Motor neuron (in vitro differentiated cells): ENCODE results near the gene IRAK2. TPM values are rescaled to one million over a fixed set of nuclear protein-coding genes. Genes with fewer than 3 reads are reported as not detected.
"Not testable (repeated sequence)": the region's sequence is repeated elsewhere in the genome, so short reads cannot be mapped to it uniquely, and the experiment has no call there.

ENCODE experiments used
- ATAC-seq, 8 experiments: fragments of 200-7000 bp; cut with Tn5 transposase; replicated peaks in 6 of 8; 2 replicates each; pipeline ENCODE4 v1.8.0; 2021; ENCODE audit warnings: mild to moderate bottlenecking in 8 of 8, moderate library complexity in 8 of 8
- H3K27ac ChIP-seq, 2 donors: fragments of 250-450 bp; sonication (Bioruptor Pico); 2 replicates each; pipeline ENCODE4 v1.9.0; 2021; ENCODE audit warnings: antibody characterized with exemption in 2 of 2, mild to moderate bottlenecking in 2 of 2, moderate library complexity in 1 of 2
- H3K4me1 ChIP-seq, 2 donors: fragments of 250-450 bp; sonication (Bioruptor Pico); replicated peaks in 1 of 2; 2 replicates each; pipeline ENCODE4 v1.6.1; 2021; ENCODE audit warnings: antibody characterized with exemption in 2 of 2, mild to moderate bottlenecking in 2 of 2, moderate library complexity in 1 of 2
- H3K4me3 ChIP-seq, 5 donors: fragments of 250-450 bp; sonication (Bioruptor Pico); 2 replicates each; pipeline ENCODE4 v1.9.0; 2021; ENCODE audit warnings: antibody characterized with exemption in 5 of 5, mild to moderate bottlenecking in 5 of 5, moderate library complexity in 4 of 5
- WGBS, 10 experiments: fragments of 450-650 bp; shearing (Covaris generic); methylation state at CpG; one replicate each; pipeline ENCODE4 v1.0.0; 2022; 5-methylcytosine and 5-hydroxymethylcytosine counted together
- in situ Hi-C, 9 experiments: fragments of 400-800 bp; cut with MboI; loops; one replicate each; pipeline ENCODE4 v1.15.0; 2021; ENCODE audit warnings: low sequenced_read_pairs in 9 of 9, low pct_unique_long_range_greater_than_20kb in 2 of 9; ENCODE audit not compliant: unreplicated experiment in 9 of 9
- total RNA-seq, 8 experiments: library from RNA; unstranded; fragments of 300-600 nt; gene quantifications; 2 replicates each; pipeline versions ENCODE4 v1.2.3 to v1.2.4, GENCODE V29; 2022

The IRAK2 gene, protein sequence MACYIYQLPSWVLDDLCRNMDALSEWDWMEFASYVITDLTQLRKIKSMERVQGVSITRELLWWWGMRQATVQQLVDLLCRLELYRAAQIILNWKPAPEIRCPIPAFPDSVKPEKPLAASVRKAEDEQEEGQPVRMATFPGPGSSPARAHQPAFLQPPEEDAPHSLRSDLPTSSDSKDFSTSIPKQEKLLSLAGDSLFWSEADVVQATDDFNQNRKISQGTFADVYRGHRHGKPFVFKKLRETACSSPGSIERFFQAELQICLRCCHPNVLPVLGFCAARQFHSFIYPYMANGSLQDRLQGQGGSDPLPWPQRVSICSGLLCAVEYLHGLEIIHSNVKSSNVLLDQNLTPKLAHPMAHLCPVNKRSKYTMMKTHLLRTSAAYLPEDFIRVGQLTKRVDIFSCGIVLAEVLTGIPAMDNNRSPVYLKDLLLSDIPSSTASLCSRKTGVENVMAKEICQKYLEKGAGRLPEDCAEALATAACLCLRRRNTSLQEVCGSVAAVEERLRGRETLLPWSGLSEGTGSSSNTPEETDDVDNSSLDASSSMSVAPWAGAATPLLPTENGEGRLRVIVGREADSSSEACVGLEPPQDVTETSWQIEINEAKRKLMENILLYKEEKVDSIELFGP
- 1 to 10 TPM in 5 of 8 experiments, under 1 TPM in 3; 0.63 to 2.5 (median 1.7) TPM for total RNA-seq

DNA sequence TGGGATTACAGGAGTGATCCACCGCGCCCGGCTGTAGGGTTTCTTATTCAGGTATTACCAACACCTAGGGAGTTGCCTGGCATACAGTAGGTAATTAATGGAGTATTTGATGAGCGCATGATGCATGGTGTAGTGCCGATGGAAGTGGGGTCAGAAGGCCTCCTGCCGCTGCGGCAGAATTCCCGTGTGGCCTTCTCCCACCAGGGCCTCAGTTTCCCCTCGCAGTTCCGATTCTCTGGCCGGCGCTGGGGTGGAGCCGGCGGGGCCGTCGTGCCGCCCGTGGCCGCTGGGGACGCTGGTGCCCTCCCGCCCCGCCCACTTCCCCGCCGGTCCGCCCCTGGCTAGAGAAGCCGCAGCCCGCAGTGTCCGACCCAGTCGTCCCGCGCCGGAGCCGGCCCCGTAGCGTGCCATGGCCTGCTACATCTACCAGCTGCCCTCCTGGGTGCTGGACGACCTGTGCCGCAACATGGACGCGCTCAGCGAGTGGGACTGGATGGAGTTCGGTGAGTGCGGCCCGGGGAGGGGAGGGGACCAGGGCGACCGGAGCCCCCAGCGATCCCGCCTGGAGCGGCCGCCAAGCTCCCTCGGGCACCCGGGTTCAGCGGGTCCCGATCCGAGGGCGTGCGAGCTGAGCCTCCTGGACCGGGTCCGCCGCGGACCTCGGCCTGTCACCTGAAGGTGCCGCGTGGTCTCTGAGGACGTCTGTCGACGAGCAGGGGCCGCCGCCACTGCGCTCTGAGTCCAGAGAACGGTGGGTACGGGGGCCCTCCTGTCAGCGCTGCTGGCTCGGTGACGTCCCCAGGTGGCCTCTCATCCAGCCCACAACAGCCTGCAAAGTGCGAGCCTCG is at the start of gene IRAK2:
TSS of gene IRAK2 (plus strand) at position 374 of the 848 bp plus-strand sequence. CDS start at position 410, 36 bp downstream.
- in situ Hi-C loops: no loop called here
- WGBS, 10 experiments: 0 to 62% (median 24%) methylated on average over 2 to 4 of the region's 76 CpGs; no CpG with 5 or more reads in 7 of the 10 experiments
- Histone ChIP-seq H3K4me1 (no peaks in the 10 kb centered on the region), H3K27ac (no peak within 1 kb of the TSS), H3K4me3 (peak within 1 kb of the TSS; percentile 56 to 90 (median 62))
- peak; percentile 83 to 95 (median 94) for ATAC-seq

DNA sequence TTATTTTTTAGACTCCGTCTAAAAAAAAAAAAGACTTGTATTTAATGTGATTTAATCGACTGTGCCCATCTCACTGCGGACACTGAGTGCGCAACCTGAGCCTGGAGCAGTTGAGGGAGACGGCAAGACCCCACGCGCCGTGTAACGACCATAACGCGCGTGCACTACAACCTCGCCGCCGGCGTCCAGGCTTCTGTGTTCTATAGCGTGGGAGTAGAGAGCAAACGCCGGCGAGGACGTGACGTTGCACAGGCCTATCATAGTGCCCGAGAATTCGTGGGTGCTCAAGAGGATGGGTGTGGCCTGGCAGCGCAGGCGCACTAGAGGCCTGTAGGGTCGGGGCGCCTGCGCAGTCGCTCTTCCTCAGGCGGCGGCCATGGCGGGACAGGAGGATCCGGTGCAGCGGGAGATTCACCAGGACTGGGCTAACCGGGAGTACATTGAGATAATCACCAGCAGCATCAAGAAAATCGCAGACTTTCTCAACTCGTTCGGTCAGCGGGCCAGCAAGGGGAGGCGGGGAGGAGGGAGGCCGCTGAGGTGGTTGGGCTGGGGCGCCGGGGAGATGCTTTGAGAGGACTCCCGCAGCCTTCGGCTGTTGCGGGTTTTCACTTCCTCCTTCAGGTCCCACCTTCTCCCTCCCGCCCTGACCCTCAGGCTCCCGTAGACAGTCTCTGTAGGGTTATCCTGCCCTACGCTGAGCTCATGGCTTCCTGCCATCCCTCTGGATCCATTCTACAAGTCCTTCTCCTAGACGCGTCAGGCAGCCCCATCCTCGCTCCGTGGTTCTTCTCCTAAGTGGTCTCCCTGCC is 49.2 kb upstream of the IRAK2 start, which contains the start of gene BRK1:
TSS of gene BRK1 (plus strand) at position 350 of the 812 bp plus-strand sequence. CDS start at position 377, 27 bp downstream.
- 0 to 4% (median 2%) methylated on average over 1 to 29 of the region's 54 CpGs; no CpG with 5 or more reads in 1 of the 10 experiments for WGBS, 10 experiments
- H3K4me3 ChIP-seq: peak within 1 kb of the TSS; percentile 52 to 83 (median 66)
- peaks cover 13% of the 10 kb centered on the region in 2 donors for H3K4me1 ChIP-seq
- ATAC-seq: peak; percentile 92 to 99 (median 99)
- H3K27ac ChIP-seq: peak within 1 kb of the TSS; percentile 79 to 91
- in situ Hi-C loops: no loop called here

DNA sequence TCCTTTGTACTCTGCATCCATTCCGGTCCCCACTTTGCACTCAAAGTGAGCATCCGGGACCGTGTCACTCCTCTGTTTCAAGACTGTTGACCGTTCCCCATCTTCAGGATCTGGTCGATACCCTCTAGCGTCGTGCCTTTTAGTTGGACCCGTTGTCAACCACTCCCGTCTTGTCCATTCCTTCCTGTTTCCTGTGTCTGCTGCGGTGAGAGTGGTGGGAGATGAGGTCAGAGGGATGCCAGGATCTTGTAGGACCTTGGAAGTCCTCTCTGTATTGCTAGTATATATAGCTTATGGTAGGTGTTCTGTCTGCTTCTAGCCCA is 48.6 kb upstream of the IRAK2 start:
- in situ Hi-C loops: no loop called here
- peak overlapping the region; percentile 57 to 91 for H3K27ac ChIP-seq

DNA sequence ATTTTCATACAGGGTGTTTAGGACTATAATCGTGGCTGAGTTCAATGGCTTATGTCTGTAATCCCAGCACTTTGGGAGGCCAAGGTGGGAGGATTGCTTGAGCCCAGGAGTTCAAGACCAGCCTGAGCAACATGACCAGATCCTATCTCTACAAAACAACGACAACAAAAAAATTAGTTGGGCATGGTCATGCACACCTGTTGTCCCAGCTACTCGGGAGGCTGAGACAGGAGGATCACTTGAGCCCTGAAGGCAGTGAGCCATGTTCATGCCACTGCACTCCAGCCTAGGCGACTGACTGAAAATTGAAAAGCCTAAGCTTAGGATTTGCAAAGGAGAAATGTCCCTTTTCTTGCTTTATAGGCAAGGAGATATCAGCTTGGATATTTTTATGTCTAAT is 47.8 kb upstream of the IRAK2 start:
- in situ Hi-C loops: no loop called here
- H3K4me1 ChIP-seq: peaks cover 13% of the 10 kb centered on the region in 2 donors
- peak overlapping the region in 3 of 5 donors; percentile 52 to 83 (median 66) for H3K4me3 ChIP-seq
- 57 to 100% (median 92%) methylated on average over 1 to 4 of the region's 4 CpGs; no CpG with 5 or more reads in 1 of the 10 experiments for WGBS, 10 experiments
- no peak overlapping the region for H3K27ac ChIP-seq
- no peak for ATAC-seq

More for the DNA sequence above, 48.6 kb upstream of the IRAK2 start:
- 0 to 2% (median 0%) methylated on average over 1 to 9 of the region's 10 CpGs; no CpG with 5 or more reads in 6 of the 10 experiments for WGBS, 10 experiments
- Histone ChIP-seq H3K4me3 (peak overlapping the region; percentile 52 to 83 (median 66)), H3K4me1 (peaks cover 13% of the 10 kb centered on the region in 2 donors)
- peak in 6 of 8 experiments; percentile 4 to 45 (median 23) for ATAC-seq

DNA sequence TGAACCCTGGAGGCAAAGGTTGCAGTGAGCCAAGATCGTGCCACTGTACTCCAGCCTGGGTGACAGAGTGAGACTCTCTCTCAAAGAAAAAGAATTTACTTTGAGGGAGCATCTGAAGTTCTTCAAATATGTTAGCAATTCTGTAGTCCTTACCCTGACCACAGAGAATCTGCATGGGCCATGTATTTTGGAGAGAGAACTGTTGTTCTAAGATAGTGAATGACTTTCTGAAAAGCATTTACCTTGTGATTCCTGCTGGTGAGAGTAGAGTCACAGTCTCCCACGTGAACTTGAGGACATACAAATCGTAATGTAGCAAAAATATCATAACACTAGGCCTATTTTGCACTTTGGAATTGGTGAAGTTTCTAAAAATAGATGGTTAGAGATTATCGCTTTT is 45.3 kb upstream of the IRAK2 start:
- in situ Hi-C loops: no loop called here
- Histone ChIP-seq H3K4me1 (peaks cover 13% of the 10 kb centered on the region in 2 donors), H3K4me3 (no peak overlapping the region), H3K27ac (no peak overlapping the region)
- ATAC-seq: no peak
- 61 to 100% (median 87%) methylated on average over 1 to 4 of the region's 4 CpGs for WGBS, 10 experiments

DNA sequence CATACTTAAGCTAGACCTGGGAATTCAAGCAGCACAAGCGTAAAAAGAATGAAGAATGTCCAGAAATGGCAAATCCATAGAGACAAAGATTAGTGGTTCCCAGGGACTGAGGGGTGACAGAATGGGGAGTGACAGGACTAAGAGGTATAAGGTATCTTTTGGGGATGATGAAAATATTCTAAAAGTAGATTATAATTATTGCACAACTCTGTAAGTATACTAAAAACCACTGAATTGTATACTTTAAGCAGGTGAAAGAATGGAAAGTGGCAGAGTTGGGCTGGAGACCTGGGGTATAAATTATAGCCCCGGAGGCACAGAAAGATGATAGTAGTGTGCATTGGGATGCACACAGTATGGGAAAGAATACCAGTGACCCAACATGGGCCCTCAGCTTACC is 43.7 kb upstream of the IRAK2 start:
- in situ Hi-C loops: no loop called here

DNA sequence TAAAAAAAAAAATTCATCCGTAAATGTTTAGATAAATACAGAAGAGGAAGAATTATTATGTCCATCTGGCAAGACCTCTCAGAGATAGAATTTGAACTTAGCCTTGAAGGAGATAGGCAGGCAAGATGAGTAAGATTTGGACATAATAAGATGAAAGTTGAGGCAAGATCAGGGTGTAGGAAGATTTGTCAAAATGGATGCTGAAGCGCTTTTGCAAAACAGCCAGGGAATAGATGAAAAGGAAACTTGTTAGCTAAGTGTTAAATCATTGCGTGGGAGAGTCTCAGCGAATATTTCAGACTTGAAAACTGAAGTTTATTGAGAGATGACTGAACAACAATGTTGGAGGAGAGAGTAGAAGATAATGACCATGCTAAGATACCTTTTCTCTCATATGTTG is 42.0 kb upstream of the IRAK2 start:
- 47 to 100% (median 97%) methylated on average over 1 to 4 of the region's 4 CpGs for WGBS, 10 experiments
- H3K27ac ChIP-seq: no peak overlapping the region
- H3K4me1 ChIP-seq: peaks cover 0 to under 1% of the 10 kb centered on the region in 2 donors
- H3K4me3 ChIP-seq: no peak overlapping the region
- ATAC-seq: no peak
- in situ Hi-C loops: no loop called here

More for the DNA sequence above, 43.7 kb upstream of the IRAK2 start:
- Histone ChIP-seq H3K4me1 (peaks cover 11 to 13% of the 10 kb centered on the region in 2 donors), H3K27ac (no peak overlapping the region), H3K4me3 (no peak overlapping the region)
- WGBS, 10 experiments: 70 to 100% (median 100%) methylated on average over 1 to 2 of the region's 2 CpGs; no CpG with 5 or more reads in 4 of the 10 experiments
- no peak for ATAC-seq

DNA sequence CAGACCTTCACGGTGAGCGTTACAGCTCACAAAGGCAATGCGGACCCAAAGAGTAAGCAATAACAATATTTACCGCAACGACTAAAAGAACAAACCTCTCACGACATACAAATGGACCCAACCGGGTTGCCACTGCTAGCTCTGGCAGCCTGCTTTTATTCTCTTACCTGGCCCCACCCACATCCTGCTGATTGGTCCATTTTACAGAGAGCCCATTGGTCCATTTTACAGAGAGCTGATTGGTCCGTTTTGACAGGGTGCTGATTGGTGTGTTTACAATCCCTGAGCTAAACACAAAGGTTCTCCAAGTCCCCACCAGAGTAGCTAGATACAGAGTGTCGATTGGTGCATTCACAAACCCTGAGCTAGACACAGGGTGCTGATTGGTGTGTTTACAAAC is 28.8 kb upstream of the IRAK2 start:
- H3K27ac ChIP-seq, H3K4me3 ChIP-seq, in situ Hi-C loops, ATAC-seq, H3K4me1 ChIP-seq: not testable (repeated sequence)
- WGBS, 10 experiments: 89 to 100% (median 96%) methylated on average over 2 to 7 of the region's 9 CpGs; no CpG with 5 or more reads in 1 of the 10 experiments

DNA sequence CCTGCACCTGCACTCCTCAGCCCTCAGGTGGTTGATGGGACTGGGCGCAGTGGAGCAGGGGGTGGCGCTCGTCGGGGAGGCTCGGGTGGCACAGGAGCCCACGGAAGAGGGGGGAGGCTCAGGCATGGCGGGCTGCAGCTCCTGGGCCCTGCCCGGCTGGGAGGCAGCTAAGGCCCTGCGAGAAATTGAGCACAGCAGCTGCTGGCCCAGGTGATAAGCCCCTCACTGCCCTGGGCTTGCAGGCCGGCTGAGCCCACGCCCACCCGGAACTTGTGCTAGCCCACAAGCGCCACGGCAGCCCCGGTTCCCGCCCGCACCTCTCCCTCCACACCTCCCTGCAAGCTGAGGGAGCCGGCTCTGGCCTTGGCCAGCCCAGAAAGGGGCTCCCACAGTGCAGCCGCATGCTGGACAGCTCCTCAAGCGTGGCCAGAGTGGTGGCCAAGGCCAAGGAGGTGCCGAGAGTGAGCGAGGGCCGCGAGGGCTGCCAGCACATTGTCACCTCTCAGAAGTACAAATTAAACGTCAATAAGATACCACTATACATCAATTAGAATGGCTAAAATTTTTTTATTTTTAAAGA is 28.2 kb upstream of the IRAK2 start:
- Histone ChIP-seq H3K27ac (no peak overlapping the region), H3K4me3 (no peak overlapping the region), H3K4me1 (peaks cover 0 to 2% of the 10 kb centered on the region in 2 donors)
- ATAC-seq: no peak
- 89 to 100% methylated on average over 2 to 8 of the region's 25 CpGs; no CpG with 5 or more reads in 8 of the 10 experiments for WGBS, 10 experiments
- in situ Hi-C loops: no loop called here

DNA sequence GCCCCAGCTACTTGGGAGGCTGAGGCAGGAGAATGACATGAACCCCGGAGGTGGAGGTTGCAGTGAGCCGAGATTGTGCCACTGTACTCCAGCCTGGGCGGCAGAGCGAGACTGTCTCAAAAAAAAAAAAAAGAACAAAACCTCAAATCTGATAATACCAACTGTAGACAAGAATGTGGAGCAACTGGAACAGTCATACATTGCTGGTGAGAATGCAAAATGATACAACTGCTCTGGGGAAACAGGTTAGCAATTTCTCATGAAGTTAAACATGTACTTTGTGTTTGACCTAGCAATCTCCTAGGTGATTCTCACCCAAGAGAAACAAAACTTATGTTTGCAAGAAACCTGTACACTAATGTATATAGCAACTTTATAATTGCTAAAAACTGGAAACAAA is 27.5 kb upstream of the IRAK2 start:
- ATAC-seq: no peak
- 80 to 100% (median 93%) methylated on average over 1 to 4 of the region's 4 CpGs; no CpG with 5 or more reads in 5 of the 10 experiments for WGBS, 10 experiments
- in situ Hi-C loops: no loop called here
- H3K27ac ChIP-seq: no peak overlapping the region
- no peak overlapping the region for H3K4me3 ChIP-seq
- peaks cover 0 to 2% of the 10 kb centered on the region in 2 donors for H3K4me1 ChIP-seq

DNA sequence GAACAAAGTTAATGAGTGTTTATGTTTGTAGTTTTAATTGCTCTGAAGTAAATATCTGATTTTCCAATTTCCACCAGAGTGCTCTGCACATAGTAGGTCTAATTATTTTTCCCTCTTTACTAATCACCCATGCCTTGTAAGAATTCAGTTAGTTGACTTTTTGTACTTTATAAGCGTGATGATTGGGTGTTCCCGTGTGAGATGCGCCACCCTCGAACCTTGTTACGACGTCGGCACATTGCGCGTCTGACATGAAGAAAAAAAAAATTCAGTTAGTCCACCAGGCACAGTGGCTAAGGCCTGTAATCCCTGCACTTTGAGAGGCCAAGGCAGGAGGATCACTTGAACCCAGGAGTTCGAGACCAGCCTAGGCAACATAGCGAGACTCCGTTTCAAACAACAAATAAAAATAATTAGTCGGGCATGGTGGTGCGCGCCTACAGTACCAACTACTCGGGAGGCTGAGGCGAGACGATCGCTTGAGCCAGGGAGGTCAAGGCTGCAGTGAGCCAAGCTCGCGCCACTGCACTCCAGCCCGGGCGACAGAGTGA is 23.6 kb upstream of the IRAK2 start:
- H3K4me1 ChIP-seq: peaks cover 15 to 16% of the 10 kb centered on the region in 2 donors
- H3K4me3 ChIP-seq: peak overlapping the region; percentile 64 to 85 (median 83)
- ATAC-seq: no peak
- H3K27ac ChIP-seq: peak overlapping the region; percentile 85 to 86
- in situ Hi-C loops: no loop called here
- 82 to 100% (median 93%) methylated on average over 5 to 22 of the region's 23 CpGs for WGBS, 10 experiments
